GM19397 (cell line): Measurements from ENCODE around the gene HDAC4.
"Not testable (repeated sequence)": the region's sequence is repeated elsewhere in the genome, so short reads cannot be mapped to it uniquely, and the experiment has no call there.

ENCODE experiments used
- ATAC-seq: cut with Tn5 transposase; IDR thresholded peaks from one replicate; pipeline ENCODE4 v1.9.1; 2021; ENCODE audit warnings: mild to moderate bottlenecking, moderate library complexity; ENCODE audit not compliant: unreplicated experiment

Gene HDAC4

DNA sequence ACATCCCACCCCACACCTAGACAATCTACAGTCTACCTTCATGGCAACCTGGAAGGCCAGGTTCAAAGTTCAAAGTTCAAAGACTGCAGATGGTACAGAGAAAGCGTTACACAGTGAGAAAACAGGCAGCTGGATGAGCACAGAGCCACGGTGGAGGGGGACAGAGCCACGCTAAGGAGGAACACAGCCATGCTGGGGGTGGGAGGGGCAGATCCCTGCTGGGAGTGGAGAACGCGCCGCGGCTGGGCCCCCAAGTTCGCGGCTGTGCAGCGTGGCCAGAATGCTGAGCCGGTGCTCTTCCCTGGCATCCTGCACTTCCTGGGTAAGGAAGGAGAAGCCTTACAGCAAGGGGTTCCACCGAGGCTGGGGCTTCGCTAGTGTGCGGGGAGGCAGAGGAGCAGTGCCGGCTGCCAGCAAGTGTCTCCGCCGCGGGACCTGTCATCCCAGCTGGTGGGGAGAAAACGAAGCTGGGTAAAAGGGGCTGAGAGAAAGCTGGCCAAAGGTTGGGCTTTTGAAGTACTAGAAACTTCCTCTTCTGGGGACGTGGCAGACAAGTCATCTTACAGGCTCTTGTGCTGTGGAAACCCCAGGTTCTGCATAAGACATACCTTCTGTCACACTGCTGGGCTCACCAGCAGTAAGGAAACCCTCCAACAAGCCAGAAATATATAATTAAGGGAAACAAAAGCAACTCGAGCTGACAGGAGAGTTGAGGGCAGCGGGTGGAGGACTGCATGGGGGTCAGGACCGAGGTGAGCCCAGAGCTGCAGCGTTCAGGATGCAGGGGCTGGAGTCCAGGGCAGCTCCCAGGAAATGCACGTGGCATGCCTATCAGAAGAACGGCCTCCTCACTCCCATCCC is 115.5 kb downstream of the HDAC4 start:
- no peak for ATAC-seq

DNA sequence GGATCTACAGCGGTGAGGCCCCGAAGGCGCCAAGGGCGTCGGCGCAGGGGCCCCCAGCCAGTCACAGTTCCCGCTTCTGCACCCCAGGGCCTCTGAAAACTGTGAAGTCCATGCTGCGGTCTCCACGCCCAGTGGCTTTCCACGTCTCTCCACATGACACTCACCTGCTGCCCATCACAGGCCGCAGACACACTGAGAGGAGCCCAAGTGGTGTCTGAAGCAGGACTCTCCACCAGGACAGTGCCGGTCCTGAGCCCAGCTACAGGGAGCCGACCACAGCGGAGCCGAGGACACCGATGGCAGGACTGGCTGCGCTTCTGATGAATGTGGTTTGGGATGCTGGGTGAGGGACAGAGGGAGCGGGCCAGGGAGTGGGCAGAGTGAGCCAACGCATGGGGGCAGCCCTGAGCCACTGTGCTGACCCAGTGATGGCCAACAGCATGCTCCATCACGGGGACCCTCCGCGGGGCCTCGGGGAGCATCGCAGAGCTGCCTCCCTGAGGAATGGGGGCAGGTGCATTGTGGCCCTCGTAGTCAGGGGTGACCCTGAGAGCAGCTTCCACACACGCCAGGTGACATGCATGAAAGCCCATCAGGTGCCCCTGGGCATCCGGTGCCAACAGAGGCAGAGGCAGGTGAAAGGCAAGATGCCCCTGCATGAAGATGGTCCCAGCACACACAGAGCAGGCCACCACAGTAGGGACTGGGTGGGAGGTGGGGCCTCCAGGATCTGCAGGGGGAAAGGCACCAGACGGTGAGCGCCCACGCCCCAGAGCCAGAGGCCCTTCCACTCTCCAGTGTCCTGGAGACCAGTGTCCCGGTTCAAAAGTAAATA is 116.6 kb downstream of the HDAC4 start:
- no peak for ATAC-seq

DNA sequence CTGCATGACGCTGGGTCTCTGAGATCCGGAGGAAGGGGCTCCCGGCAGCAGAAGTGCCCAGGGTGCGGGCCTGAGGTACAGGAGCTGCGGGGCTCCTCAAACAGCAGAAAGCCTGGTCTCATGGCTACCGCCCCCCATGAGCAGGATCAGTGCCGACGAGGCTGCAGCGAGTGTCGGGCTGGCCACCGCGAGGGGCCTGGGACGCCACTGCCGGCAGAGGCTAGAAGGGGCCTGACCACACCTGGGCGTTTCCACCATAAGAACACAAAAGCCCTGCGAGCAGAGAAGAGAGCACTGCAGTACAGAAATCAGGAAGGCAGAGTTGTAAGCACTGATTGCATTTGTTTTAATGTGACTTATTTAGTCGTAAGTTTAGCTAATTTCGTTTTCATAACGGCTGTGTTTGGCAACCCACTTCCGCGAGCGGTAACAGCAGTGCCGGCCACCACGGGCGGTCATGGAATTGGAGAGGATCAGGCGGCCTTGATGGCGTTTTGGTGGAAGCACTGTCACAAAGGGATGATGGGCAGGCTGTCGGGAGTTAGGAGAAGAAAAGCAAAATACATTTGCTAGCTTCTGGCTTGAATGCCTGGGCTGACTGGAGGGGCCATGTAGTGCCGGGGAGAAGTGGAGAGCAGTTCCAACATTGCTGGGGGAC is 117.4 kb downstream of the HDAC4 start:
- ATAC-seq = no peak

GRCh38 chr2:239282448-239283287 is 118.2 kb downstream of the HDAC4 start:
- no peak for ATAC-seq

DNA sequence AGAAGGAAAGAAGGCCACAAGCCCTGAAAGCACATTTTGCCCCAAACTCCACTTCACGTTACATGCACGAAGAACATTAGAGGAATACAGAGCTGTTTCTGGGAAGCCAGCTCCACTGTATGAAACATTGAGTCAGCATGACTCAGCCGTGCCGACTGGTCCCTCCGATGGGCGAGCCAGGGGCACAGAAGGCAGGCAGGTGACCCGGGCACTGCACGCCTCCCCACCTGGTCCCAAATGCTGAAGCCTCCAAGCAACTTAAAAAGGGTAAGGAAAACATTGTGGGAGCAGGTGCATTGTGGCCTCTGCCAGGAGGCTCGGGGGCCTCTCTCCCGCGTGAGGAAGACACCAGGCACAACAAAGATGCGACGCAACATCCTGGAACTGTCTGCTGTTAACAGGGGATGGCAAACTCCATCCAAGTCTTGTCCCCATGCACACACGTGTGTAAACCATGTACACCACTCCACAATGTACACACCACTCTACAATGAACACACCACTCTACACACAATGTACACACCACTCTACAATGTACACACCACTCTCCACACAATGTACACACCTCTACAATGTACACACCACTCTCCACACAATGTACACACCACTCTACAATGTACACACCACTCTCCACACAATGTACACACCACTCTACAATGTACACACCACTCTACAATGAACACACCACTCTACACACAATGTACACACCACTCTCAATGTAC is 120.4 kb downstream of the HDAC4 start:
- ATAC-seq = not testable (repeated sequence)

DNA sequence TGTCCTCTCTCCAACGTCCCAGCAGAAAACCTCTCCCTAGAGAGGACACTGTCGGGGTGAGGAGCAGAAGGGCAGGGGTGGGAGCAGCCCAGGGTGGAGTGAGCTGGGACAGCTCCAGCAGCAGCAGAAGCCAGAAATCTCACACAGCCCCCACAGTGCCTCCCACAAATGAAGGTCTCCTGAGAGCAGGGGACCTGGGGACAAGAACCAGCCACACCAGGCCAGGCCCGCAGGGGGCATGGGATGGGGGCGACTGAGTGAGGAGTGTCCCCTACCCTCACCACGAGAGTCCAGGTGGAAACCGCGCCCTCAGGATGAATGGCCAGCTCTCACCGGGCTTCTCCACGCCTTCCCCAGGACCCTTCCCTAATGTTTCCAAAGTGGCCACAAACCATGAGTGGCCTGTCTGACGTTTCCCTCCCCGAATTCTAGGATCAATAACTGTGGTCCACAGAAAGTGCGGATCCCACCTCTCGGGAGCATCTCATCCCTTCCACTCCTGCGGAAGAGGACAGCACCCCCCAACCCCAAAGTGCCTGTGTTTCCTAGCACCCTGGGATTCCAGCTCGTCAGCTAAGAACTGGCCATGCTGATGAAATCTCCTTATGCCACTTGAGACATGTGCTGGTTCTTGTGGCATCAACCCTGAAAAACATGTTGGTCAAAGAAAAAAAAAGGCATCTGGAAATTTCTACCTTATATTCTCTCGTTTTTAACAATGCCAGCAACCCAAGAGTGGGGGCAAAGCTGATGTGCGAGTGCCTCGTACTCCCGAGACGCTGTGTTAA is 121.1 kb downstream of the HDAC4 start:
- ATAC-seq = no peak

GRCh38 chr2:239278941-239279365 is 121.9 kb downstream of the HDAC4 start:
- no peak for ATAC-seq

DNA sequence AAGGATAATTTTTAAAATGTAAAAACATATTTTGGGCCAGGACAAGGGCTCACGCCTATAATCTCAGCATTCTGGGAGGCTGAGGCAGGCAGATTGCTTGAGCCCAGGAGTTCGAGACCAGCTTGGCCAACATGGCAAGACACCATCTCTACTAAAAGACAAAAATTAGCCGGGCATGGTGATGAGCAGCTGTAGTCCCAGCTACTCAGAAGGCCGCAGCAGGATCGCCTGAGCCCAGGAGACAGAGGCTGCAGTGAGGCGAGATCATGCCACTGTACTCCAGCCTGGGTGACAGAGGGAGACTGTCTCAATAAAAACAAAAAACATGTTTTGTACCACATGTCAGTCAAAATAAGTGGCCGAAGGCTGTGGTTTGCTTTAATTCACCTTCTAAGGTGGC is 122.5 kb downstream of the HDAC4 start:
- no peak for ATAC-seq

- ATAC-seq = no peak
Observed at GRCh38 chr2:239277401-239278085, 123.3 kb downstream of the HDAC4 start.

GRCh38 chr2:239276851-239277250 is 124.0 kb downstream of the HDAC4 start:
- no peak for ATAC-seq

DNA sequence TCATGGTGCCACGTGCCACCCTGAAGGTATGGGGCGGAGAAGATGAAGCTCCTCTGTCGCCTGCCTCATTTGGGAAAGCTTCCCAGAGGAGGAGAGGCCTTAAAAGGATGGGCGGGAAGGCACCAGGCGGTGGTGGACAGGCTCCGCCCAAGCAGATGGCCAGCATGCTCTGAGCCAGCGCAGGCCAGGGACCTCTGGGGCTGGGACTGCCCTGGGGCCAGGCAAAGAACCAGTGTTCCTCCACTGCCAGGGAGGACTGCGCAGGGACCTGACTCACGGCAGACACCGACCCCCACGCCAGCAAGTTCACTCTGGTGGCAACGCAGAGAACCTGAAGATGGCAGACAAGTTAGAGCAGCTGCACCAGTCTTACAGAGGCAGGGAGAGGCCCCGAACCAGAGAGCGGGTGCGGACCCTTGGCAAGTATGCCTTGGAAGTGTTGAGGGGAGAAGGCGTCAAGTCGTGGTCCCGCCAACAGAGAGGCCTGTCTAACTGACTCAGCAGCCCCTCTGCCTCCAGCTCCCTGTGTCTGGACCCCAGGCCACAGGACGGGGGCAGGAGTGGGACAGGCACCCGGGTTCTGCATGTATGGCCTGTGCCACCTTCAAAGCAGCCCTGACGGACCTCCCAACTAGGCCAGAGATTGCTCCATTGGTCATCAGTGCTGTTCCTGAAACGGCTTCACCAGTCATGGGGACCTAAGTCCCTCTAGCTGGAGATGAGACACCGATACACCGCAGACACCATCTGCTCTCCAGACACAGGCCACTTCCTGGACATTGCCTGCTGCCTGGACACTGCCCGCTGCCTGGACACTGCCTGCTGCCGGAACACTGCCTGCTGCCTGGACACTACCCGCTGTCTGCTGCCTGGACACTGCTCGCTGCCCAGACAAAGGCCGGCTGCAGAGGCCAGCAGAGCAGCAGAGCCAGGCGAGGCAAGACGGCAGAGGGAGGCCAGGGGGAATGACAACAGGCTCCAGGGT is 124.7 kb downstream of the HDAC4 start:
- ATAC-seq = no peak

DNA sequence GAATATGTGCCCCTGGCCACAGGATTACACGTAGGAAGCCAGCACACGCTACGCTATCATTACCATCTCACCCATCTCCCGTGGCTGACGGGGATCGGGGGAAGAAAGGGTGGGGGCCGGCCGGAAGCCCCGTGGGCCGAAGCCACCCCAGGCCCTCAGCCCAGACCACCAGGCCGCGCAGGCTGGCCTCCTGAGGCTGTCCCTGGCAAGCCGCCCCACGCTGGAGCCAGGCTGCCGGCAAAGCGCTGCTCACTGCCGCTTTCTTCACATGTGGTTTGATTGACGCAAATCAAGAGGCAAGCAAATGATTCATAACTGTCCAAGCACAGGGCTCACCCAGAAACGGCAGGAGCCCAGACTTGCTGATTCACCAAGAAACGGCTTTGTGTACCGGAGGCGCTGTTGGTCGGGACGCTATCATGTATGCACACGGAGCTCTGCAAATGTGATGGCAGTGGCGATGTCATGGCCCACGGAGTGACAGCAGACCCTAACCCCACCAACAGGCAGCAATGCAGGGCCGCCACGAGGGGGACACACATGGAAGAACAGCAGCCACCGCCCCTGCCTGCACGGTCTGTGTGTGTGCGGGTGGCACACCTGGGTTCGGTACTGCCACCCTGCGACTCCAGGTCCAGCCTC is 125.7 kb downstream of the HDAC4 start:
- no peak for ATAC-seq

DNA sequence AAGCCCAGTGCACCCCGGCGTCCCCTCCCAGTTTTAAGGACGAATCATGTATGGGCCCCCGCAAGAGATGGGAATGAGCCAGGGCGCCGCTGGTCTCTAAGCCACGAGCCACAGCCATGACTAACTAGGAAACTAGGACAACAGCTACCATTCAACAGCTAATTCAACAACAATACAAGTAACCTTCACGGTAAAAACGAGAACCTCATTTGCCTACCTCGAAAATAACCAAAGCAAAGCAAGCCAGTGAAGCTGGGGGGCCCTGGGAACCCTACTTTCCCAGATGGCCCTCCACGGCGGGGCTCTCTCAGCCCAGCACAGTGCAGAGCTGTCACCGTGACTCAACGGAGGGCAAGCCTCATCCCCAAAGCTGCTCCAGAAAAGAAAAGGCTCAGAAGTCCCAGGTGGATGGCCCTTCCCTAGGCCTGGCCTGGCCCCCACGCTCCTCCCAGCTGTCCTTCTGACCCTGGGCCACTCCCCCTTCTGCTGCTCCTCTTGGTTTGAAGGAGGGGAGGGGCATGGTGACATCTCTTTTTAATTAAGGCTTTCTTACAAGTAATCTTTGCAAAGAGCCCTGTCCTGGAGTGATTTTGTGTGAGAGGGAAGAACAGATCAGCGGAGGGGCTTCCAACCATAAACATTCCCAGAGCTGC is 126.3 kb downstream of the HDAC4 start:
- ATAC-seq = no peak

DNA sequence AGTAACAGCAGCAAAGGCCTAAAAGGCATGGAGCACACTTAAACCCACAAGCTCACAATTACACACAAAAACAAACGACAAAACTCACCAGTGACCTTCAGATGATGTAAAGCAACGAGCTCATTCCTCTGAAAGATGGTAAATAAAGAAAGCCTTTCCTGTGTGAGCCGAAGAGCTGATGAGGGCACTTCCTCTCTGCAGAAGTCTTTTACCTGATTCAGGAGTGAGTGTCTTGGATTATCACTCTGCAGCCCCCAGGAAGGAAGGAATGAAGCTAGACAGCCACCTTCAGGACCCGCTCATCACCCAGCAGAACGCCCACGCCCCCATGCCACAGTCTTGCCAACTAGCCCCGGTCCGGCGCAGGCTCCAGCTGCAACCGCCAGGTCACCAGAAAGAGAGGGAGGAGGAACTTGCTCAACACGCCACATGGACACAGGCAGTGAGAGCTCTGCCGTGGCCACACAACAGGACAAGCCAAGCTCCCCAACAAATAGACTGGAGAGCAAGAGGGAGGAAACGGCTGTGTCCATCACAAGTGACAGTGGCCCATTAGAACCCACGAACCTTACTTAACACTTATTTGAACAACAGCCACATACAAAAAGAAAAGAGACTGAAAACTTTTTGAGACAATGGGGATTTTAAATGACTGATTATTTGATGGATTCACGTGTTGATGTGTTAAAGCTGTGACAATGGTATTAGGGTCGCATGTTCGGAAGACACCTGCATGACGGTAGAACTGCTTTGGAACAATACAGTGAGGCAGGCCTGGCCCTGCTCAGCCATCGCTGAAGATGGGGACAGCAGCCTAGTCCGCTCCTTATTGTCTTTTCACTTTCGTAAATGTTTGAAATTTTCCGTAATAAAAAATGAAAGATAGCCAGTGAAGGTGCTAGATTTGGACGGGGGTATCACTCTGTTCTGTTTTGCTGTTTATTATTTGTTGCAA is 127.3 kb downstream of the HDAC4 start:
- ATAC-seq = no peak

GRCh38 chr2:239272626-239273025 is 128.2 kb downstream of the HDAC4 start:
- ATAC-seq = no peak
